ENCODE measurements around the gene TSPAN9.

The TSPAN9 gene

DNA sequence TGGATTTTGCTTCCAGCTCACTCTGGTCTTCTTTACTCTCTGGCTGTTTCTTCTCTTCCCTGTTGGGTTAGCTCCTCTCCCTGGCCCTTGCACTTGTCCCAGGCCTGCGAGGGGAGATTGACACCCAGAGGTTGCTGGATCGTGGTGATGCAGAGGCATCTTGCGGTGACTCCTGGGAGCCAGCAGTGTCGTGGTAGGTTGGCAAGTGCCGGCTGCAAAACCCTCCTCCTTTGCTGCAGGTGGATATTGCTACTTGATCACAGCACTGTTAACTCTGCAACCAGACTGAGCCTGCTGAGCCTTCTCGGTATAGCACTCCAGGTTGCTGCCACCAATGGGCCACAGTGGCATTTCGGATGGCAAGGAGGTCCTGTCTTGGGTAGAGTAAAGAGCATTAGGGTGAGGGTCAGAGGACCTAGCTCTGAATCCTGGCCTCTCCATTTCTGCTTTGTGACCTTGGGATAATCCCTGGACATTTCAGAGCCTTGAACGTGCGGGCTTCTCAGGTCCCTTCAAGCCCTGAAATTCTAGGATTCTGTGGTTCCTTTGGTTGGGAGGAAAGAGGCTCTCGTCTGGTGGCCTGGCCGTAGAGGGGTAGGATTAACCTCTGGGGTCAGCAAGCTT, 87.4 kb downstream of the TSPAN9 start:
- DNase-seq (ENCODE audit: low read depth in 2 of 2): no peak

DNA sequence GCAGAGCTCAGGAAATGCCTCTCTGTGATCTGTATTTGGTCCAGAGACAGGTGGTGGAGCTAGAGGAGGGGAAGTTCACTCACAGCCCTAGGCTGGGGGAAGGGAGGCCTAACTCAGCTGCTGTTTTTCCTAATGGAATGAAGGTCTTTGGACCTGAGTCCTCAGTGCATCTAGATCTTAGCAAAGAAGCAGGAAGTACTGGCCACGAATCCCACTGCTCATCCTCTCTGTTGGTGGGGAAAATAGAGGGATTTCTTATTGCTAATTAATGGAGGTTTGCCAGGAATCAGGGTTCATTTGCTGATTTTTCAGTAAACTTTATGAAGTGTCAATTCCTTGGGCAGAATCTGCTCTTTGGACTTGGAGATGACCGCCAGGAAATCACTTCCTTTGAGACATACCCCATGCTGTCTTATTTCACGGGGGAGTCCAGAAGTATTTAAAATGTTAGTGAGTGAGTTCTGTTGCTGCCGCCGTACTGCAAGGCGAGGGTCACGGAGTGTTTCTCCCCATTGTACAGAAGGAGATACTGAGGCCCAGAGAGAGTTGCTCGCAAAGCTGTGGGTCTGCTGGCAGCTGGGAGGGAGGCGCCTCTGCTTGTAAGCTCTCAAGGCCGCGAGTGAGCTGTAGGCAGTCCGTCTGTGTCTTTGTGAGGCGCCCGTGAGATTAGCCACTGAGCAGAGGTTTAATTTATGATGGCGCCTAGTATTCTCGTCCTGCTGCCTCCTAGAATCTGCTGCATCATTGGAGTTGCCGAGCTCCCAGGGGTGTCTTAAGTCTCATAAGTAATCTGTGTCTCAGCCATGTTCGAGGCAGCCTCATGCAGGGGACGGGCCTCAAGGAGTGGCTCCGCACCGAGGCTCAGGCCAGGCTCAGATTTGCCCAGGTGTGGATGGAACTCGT, 88.2 kb downstream of the TSPAN9 start:
- DNase-seq (ENCODE audit: low read depth in 2 of 2): no peak

GRCh38 chr12:3167636-3168035, 90.5 kb downstream of the TSPAN9 start:
- DNase-seq (ENCODE audit: low read depth in 2 of 2): no peak

DNA sequence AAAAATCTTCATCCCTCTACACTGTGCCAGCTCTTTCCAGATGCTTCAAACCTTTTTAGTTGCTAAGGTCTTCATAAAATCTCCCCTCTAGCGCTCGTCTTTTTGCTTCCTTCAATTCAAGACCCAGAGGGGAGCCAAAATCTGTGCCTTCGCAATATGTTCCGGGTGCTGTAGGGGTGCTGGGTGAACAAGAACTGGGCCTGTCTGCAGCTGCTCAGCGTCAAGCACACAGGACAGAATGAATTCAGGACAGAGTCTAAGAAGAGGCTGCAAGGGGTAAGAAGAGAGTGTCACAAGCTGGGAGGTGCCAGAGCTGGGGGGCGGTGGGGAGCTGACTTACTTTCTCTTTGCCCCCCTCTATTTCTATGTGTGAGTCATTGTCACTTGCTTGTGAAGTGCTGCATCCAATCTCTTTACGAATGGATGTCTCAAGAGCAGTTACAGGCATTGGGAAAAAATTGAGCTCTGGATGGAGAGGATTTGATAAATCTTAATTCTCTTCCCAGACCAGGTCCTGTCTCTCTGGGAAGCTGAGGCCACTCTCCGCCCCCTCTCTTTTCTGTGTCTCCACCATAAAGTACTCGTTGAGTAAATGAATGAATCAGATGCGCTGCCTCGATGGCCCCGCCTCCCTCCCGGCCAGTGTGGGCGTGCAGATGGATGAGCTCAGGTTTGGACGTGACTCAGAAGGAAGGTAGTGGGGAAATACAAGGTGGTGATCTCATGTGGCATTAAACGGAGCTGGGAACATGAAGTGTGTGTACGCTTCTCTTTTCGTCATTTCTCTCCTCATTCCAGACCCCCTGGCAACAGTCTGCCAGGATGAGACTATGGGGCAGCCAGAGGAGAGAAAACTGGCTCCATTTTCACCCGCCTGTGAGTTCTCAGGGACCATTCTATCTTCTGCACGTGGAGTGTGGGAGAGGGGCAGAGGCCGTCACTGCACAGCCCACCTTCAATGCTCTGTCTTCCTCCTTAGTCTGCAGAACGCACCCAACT, 91.3 kb downstream of the TSPAN9 start:
- DNase-seq (ENCODE audit: low read depth in 2 of 2): peak in 1 of 2 donors; percentile 5

DNA sequence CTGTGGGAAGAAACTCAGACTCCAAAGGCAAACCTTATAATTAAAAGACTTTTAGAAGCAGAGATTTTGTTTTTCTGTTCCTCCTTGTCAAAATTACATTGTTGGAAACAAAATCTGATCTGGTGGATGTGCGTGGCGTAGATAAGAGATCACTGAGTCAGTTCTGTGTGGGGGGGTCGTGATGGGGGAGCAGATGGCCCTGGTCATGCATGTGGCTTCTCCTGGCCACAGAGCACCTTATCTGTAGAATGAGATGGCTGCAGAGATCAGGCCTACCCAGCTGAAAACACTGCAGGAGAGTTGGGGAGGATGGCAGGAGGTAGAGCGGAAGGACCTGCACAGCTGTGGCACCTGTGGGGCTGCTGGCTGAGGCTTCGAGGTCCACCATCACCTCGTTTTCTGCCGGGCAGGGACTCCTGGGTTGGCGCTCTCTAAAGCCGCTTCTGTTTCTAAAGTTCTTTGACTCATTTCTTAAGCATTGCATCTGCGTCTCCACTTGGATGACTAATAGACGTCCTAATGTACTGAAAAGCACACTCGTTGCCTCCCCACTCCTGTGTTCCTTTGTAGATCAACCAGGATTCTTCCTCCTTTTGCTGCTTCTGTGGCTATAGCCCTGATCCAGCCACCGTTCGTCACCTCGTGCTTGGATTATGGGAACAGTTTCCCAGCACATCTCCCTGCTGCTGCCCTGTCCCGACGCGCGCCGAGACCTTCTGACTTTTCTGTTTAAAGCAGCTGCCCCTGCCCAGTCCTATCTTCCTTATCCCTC, 93.4 kb downstream of the TSPAN9 start:
- DNase-seq (ENCODE audit: low read depth in 2 of 2): no peak

GRCh38 chr12:3171195-3171591, 94.0 kb downstream of the TSPAN9 start:
- DNase-seq (ENCODE audit: low read depth in 2 of 2): no peak

DNA sequence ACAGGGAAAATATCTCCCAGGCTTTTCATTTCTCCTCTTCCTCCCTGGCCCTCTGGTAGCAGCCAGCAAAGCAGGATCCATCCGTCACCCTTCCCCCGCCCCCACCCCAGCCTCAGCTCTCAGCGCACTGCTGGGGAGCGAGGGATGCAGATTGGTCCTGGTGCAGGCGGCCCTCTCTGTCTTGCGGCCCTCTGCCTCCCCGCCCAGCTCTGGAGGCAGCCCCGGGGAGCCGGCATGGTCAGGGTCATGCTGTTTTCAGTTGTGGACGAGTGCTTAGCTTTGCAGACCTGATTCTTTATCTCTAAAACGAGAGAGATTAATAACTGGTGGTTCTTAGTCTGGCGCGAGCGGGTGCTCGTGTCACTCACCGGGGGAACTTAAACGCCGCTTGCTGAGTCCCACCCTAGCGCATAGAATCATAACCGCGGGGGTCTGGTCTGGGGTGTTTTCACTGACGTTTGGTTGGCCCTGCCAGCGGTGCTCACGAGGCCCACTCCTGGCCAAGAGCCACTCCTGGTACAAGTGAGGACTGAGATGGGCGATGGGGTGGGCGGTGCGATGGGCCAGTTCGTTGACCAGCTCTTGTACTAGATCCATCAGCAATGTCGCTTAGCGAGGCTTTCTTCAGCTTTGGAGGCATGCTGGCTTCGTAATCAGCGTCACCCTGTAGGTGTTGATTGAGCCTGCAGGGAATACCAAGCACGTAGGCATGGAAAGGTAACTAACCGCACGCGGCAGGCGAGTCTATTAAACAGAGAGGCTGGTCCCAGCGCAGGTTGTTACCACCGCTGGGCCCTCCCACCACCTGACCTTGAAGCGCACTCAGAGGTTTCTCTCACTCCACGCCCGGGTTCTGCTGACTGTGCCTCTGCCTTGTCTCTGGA, 95.2 kb downstream of the TSPAN9 start:
- no peak for DNase-seq (ENCODE audit: low read depth in 2 of 2)

DNA sequence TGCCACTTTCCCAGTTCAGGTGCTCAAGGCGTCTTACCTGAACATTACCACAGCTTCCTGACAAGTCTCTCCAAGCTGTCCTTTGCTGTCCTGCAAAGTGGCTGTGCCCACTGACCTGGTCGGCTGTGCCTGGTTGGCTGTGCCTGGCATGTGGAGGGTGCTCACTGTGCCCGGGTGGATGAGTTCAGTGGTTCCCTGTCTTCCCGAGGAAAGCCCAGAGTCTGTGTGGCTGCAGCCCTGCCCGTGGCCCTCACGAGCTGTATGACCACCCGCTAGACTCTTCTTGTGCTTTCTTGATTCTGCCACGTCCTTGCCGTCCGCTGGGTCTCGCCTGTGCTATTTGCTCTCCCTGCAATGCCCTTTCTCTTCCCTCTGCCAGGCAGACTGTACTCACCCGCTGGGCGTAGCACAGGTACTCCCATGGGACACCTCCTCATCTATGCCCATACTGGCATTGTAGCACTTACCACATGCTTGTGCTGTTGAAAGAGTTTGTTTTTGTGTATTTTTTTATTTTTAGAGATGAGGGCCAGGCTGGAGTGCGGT, 95.9 kb downstream of the TSPAN9 start:
- no peak for DNase-seq (ENCODE audit: low read depth in 2 of 2)

GRCh38 chr12:3173912-3174311, 96.7 kb downstream of the TSPAN9 start:
- DNase-seq (ENCODE audit: low read depth in 2 of 2): no peak

DNA sequence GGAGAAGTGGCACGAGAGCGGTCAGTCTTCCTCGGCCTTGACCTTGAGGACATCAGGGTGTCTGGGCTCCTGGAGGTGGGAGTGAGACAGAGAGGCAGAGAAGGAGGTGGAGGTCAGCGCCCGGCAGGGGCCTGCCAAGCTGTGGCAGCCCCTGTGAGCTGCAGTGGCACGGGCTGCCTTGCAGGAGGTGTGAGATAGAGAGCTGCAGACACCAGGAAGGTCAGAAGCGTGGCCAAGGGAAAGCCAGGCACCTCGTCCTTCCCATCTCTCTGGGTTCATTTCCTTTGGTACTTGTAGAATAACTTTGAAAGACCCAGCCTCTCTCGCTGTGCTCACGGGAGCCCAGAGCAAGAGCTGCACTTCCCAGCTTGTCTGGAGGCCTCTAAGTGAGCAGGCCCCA, 98.1 kb downstream of the TSPAN9 start:
- DNase-seq (ENCODE audit: low read depth in 2 of 2): no peak

DNA sequence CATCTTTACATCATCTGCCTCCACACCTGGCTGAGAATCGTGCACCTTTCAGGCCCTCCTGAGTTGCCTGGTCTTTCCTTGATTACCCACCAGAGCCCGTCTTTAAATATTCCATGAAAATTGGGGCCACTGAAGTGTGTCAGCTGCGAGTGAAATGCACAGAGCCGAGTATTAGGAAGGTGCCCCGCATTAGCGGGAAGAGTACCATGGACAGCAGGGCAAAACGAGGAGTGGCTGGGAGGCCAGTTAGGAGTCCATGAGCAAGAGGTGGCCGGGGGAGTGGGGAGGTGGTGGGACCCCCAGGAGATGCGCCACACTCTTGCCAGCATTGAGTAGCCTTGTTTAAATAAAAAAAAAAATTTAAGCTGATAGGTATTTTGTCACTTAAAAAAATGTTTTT, 99.6 kb downstream of the TSPAN9 start:
- no peak for DNase-seq (ENCODE audit: low read depth in 2 of 2)

- no peak for DNase-seq (ENCODE audit: low read depth in 2 of 2)
Observed at GRCh38 chr12:3177778-3178425, 100.7 kb downstream of the TSPAN9 start.

DNA sequence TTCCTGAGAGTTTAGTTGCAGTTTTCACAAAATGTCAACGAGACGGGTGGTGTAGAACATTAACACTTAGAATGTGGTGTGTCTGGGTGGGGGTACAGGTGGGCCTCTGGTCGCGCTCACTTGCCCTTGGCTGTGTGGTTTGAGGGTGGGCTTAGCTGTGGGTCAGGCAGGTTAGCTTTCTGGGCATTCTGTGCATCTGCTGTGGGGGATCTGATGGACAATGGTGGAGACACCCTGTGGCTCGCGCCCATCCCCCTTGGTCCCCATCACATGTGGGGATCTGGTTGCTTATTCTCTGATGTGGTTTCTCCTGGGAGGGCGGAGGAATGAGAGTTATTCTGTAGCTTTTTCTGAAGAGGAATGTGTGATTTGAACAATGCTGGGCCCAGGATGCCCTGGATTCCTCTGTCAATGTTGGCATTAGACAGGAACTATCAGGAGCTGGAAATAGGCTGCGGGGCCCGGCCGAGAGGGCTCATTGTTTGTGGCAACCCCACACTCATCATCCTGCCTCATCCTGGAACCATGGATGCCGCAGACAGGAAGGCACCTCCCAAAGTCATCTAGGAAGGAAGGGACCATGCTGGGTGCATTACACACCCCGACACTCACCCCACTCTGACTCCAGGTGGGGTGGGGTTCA, 101.6 kb downstream of the TSPAN9 start:
- DNase-seq (ENCODE audit: low read depth in 2 of 2): no peak

- no peak for DNase-seq (ENCODE audit: low read depth in 2 of 2)
Observed at GRCh38 chr12:3179731-3180130, 102.6 kb downstream of the TSPAN9 start.

GRCh38 chr12:3182426-3182825, 105.2 kb downstream of the TSPAN9 start:
- DNase-seq (ENCODE audit: low read depth in 2 of 2): no peak

DNA sequence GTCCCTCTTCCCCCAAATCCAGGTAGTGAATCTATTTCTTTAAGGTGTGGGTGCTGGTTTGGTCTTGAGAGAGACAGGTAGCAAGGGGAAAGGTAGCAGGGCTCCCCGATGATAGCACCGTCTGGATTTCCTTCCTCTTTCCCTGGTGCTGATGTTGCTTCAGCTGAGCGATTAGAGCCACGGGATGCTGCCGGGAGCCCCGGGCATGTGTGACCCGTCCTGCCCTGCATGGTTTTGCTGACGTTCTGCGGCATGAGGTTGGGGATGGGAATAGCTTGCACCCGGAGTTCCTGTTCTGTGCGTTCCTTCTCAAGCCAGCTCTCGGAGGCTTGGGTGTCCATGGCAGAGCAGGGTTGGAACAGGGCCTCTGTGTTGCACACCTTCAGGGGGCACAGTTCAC, 107.3 kb downstream of the TSPAN9 start:
- DNase-seq (ENCODE audit: low read depth in 2 of 2): no peak

GRCh38 chr12:3185260-3185870, 108.2 kb downstream of the TSPAN9 start:
- no peak for DNase-seq (ENCODE audit: low read depth in 2 of 2)

DNA sequence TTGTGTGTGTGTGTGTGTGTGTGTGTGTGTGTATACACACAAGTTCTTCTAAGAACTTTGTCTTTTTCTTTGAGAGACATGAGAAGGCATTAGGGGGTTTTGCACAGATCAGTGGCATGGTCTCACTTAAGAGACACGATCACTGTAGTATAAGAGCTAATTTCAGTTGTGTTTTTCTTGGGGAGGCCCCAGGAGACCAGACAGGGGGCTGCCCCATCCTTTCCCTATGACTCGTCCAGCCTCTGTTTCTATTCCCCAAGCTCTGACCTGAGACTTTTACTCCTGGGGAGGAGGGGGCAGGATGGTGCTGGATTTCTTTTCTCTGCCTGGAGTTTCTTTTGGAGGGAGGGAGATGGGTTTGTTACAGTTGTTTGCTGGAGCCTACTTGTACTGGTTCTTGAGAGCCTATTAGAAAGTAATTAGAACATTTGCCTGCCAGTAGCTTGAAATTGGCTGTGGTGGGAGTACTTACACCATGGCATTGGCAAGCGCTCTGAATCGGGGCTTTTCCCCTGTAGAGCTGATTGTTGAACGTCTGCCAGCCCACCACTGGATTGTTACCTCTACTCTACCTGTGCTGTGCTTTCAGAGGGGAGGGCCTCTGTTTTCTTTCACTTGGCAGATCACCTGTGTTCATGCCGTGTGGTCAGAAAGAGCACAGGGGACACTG, 109.5 kb downstream of the TSPAN9 start:
- DNase-seq (ENCODE audit: low read depth in 2 of 2): no peak

Measured in stimulated activated CD4-positive, alpha-beta T cell treated with anti-CD3 and anti-CD28 coated beads, Interleukin-1b, Interleukin-23, amount 100 ng/mL, for 4 hours (primary cell).